Panc1 (cell line): ENCODE results near the gene MYBPC3. TPM values are rescaled to one million over a fixed set of nuclear protein-coding genes. Genes with fewer than 3 reads are reported as not detected.

Experiments used
- ATAC-seq: fragments of 200-7000 bp; cut with Tn5 transposase; 2 replicates; pipeline ENCODE4 v1.9.1; 2020; ENCODE audit warnings: mild to moderate bottlenecking, moderate library complexity
- BruUV-seq: library from RNA; stranded (reverse); fragments of 400-500 nt; replicated peaks from 2 replicates; lab custom pipeline; 2021; lab: Mats Ljungman, UMichigan
- CTCF ChIA-PET: fragments of 300-600 bp; sonication (Branson Sonifier 250); formaldehyde crosslinking; loops from one replicate; lab custom pipeline; 2022; ENCODE audit warnings: antibody characterized with exemption; lab: Charles Lee
- POLR2A ChIA-PET: fragments of 300-600 bp; sonication (Branson Sonifier 250); formaldehyde crosslinking; loops from one replicate; lab custom pipeline; 2022; ENCODE audit warnings: antibody characterized with exemption; lab: Charles Lee
- DNase-seq: peaks from one replicate; pipeline ENCODE4 v3.0.0-alpha.2; 2010; ENCODE audit warnings: low read depth, low spot score
- H3K27ac ChIP-seq: 2 replicates; pipeline ENCODE4 v1.5.1; 2011; ENCODE audit warnings: mild to moderate bottlenecking, low read length, inconsistent platforms
- H3K27me3 ChIP-seq: fragments of 200-500 bp; sonication (Bioruptor generic); 2 replicates; pipeline ENCODE4 v1.6.0; 2014; ENCODE audit warnings: low read length, inconsistent platforms; ENCODE audit not compliant: control insufficient read depth, insufficient read depth
- H3K36me3 ChIP-seq: fragments of 200-500 bp; sonication (Bioruptor generic); 2 replicates; pipeline ENCODE4 v1.5.1; 2014; ENCODE audit warnings: inconsistent platforms, mild to moderate bottlenecking, low read length, moderate library complexity; ENCODE audit not compliant: control insufficient read depth, insufficient read depth
- H3K4me1 ChIP-seq: 2 replicates; pipeline ENCODE4 v1.5.1; 2011; ENCODE audit warnings: inconsistent platforms, mild to moderate bottlenecking, low read length, moderate library complexity; ENCODE audit not compliant: control insufficient read depth, insufficient read depth
- H3K4me3 ChIP-seq, 2 experiments: 2 replicates each; pipeline ENCODE4 v1.5.1; 2011 to 2012; ENCODE audit warnings: low read depth in 2 of 2, low read length in 2 of 2, mild to moderate bottlenecking in 2 of 2, inconsistent platforms in 1 of 2, moderate library complexity in 1 of 2
- H3K9me3 ChIP-seq: fragments of 200-500 bp; sonication (Bioruptor generic); 2 replicates; pipeline ENCODE4 v1.5.1; 2014; ENCODE audit warnings: low read depth, mild to moderate bottlenecking, inconsistent platforms, low read length, moderate library complexity; ENCODE audit not compliant: control insufficient read depth, insufficient read depth
- CTCF ChIP-seq: fragments of 450-650 bp; IDR thresholded peaks from 2 replicates; pipeline ENCODE4 v1.5.1; 2017; ENCODE audit warnings: mild to moderate bottlenecking
- POLR2AphosphoS5 ChIP-seq: IDR thresholded peaks from 2 replicates; pipeline ENCODE4 v1.6.1; 2012; ENCODE audit warnings: mild to moderate bottlenecking, low read depth, low read length, moderate library complexity
- REST ChIP-seq, 2 experiments: IDR thresholded peaks; 2 replicates each; pipeline ENCODE4 v1.6.1; 2011 to 2012; ENCODE audit warnings: low read depth in 2 of 2, control low read depth in 1 of 2, low read length in 1 of 2, mild to moderate bottlenecking in 1 of 2, moderate library complexity in 1 of 2; ENCODE audit not compliant: insufficient read depth in 1 of 2
- SIN3A ChIP-seq: IDR thresholded peaks from 2 replicates; pipeline ENCODE4 v1.6.1; 2012; ENCODE audit warnings: low read depth, mild to moderate bottlenecking, low read length, moderate library complexity, borderline replicate concordance; ENCODE audit not compliant: insufficient read depth
- TCF7L2 ChIP-seq: IDR thresholded peaks from 2 replicates; pipeline ENCODE4 v1.6.1; 2011; ENCODE audit warnings: mild to moderate bottlenecking, low read depth, low read length, inconsistent platforms
- in situ Hi-C: cut with HindIII; loops from 2 replicates; pipeline ENCODE4 v1.10.0; 2016; ENCODE audit warnings: low sequenced_read_pairs, low pct_unique_long_range_greater_than_20kb
- intact Hi-C: fragments of 100-400 bp; cut with micrococcal nuclease; formaldehyde crosslinking; loops from one replicate; pipeline ENCODE4 v1.10.0; 2022; ENCODE audit not compliant: unreplicated experiment
- total RNA-seq: library from RNA; stranded (reverse); gene quantifications from one replicate; pipeline ENCODE4 v1.2.1, GENCODE V29; 2021; ENCODE audit not compliant: unreplicated experiment

Gene MYBPC3
- total RNA-seq, 1 experiment from 2014 or later: not detected

GRCh38 chr11:47331454-47332302 lies 20.8 kb downstream of the MYBPC3 start:
- intact Hi-C loops: no loop called here
- Histone ChIP-seq H3K27ac (no peak overlapping the region), H3K9me3 (no peaks in the 10 kb centered on the region), H3K36me3 (no peaks in the 10 kb centered on the region), H3K4me1 (no peaks in the 10 kb centered on the region), H3K4me3 (no peak overlapping the region), H3K27me3 (no peaks in the 10 kb centered on the region)
- ATAC-seq (no peak), DNase-seq (no peak)
- CTCF ChIA-PET: no interaction called here
- no TSS peak for BruUV-seq
- POLR2A ChIA-PET: no interaction called here
- TF ChIP-seq TCF7L2: no peak
- TF ChIP-seq REST (IDR thresholded peaks at IDR 0.05; ENCODE audit: insufficient read depth in 1 of 2, low read depth in 2 of 2, low read length in 1 of 2): no peak
- no peak for TF ChIP-seq POLR2AphosphoS5
- no peak for TF ChIP-seq SIN3A
- TF ChIP-seq CTCF: no peak
- in situ Hi-C loops: no loop called here

GRCh38 chr11:47329987-47330931 lies 22.2 kb downstream of the MYBPC3 start:
- BruUV-seq: no TSS peak
- no peaks in the 10 kb centered on the region for H3K27me3 ChIP-seq
- ATAC-seq (no peak; the same call in 1 of the 2 replicates), DNase-seq (no peak)
- intact Hi-C loops: no loop called here
- no peaks in the 10 kb centered on the region for H3K9me3 ChIP-seq
- H3K4me3 ChIP-seq: no peak overlapping the region
- ChIA-PET POLR2A (interaction anchor here (0.7 kb wide), 1 partner anchor 8 kb away, joined by 3 read pairs; no protein-coding TSS in a partner anchor), CTCF (interaction anchor here (0.6 kb wide), 1 partner anchor 124 kb away, joined by 4 read pairs; no protein-coding TSS in a partner anchor)
- in situ Hi-C loops: no loop called here
- H3K36me3 ChIP-seq: no peaks in the 10 kb centered on the region
- no peak overlapping the region for H3K27ac ChIP-seq
- H3K4me1 ChIP-seq: no peaks in the 10 kb centered on the region
- TF ChIP-seq REST (IDR thresholded peaks at IDR 0.05; ENCODE audit: insufficient read depth in 1 of 2, low read depth in 2 of 2, low read length in 1 of 2) (no peak), SIN3A (no peak)
